ENCODE results near the gene TBC1D23. TPM values are rescaled to one million over a fixed set of nuclear protein-coding genes. Genes with fewer than 3 reads are reported as not detected.
A peak's percentile ranks its signal among the peaks of the same experiment; 100 is the strongest.

The TBC1D23 gene
- total RNA-seq, 1 donor from 2014 or later = 45.9 TPM

GRCh38 chr3:100278910-100279309, 18.1 kb downstream of the TBC1D23 start:
- no peak overlapping the region for H3K9ac ChIP-seq (ENCODE audit: low read depth in 1 of 3, low read length in 3 of 3)
- no peaks in the 10 kb centered on the region for H3K9me3 ChIP-seq (ENCODE audit: control insufficient read depth in 3 of 3, low read length in 3 of 3)
- no peaks in the 10 kb centered on the region for H3K27me3 ChIP-seq (ENCODE audit: control insufficient read depth in 3 of 3, insufficient read depth in 3 of 3, low read length in 3 of 3)
- H3K4me3 ChIP-seq (ENCODE audit: low read length in 3 of 3) = no peak overlapping the region
- H3K36me3 ChIP-seq (ENCODE audit: control insufficient read depth in 3 of 3, insufficient read depth in 3 of 3, low read length in 3 of 3) = peaks cover 0 to 9% (median 6%) of the 10 kb centered on the region in 3 donors
- peaks cover 4 to 12% (median 10%) of the 10 kb centered on the region in 3 donors for H3K4me1 ChIP-seq (ENCODE audit: control insufficient read depth in 3 of 3, insufficient read depth in 3 of 3, low read length in 3 of 3)
- no peak overlapping the region for H3K27ac ChIP-seq (ENCODE audit: low read depth, low read length)

- Histone ChIP-seq H3K27ac (ENCODE audit: low read depth, low read length) (no peak overlapping the region), H3K9ac (ENCODE audit: low read depth in 1 of 3, low read length in 3 of 3) (no peak overlapping the region), H3K4me3 (ENCODE audit: low read length in 3 of 3) (no peak overlapping the region), H3K27me3 (ENCODE audit: control insufficient read depth in 3 of 3, insufficient read depth in 3 of 3, low read length in 3 of 3) (no peaks in the 10 kb centered on the region), H3K4me1 (ENCODE audit: control insufficient read depth in 3 of 3, insufficient read depth in 3 of 3, low read length in 3 of 3) (no peaks in the 10 kb centered on the region), H3K9me3 (ENCODE audit: control insufficient read depth in 3 of 3, low read length in 3 of 3) (no peaks in the 10 kb centered on the region), H3K36me3 (ENCODE audit: control insufficient read depth in 3 of 3, insufficient read depth in 3 of 3, low read length in 3 of 3) (peaks cover 7 to 45% (median 34%) of the 10 kb centered on the region in 3 donors)
Measured at GRCh38 chr3:100288288-100288894, 27.6 kb downstream of the TBC1D23 start.

GRCh38 chr3:100289339-100289738, 28.5 kb downstream of the TBC1D23 start:
- H3K27me3 ChIP-seq (ENCODE audit: control insufficient read depth in 3 of 3, insufficient read depth in 3 of 3, low read length in 3 of 3) = no peaks in the 10 kb centered on the region

GRCh38 chr3:100295089-100295488, 34.3 kb downstream of the TBC1D23 start:
- H3K4me1 ChIP-seq (ENCODE audit: control insufficient read depth in 3 of 3, insufficient read depth in 3 of 3, low read length in 3 of 3) = no peaks in the 10 kb centered on the region
- H3K27me3 ChIP-seq (ENCODE audit: control insufficient read depth in 3 of 3, insufficient read depth in 3 of 3, low read length in 3 of 3) = no peaks in the 10 kb centered on the region
- H3K4me3 ChIP-seq (ENCODE audit: low read length in 3 of 3) = no peak overlapping the region
- H3K27ac ChIP-seq (ENCODE audit: low read depth, low read length) = no peak overlapping the region
- no peak overlapping the region for H3K9ac ChIP-seq (ENCODE audit: low read depth in 1 of 3, low read length in 3 of 3)
- no peaks in the 10 kb centered on the region for H3K9me3 ChIP-seq (ENCODE audit: control insufficient read depth in 3 of 3, low read length in 3 of 3)
- H3K36me3 ChIP-seq (ENCODE audit: control insufficient read depth in 3 of 3, insufficient read depth in 3 of 3, low read length in 3 of 3) = peaks cover 14 to 52% (median 50%) of the 10 kb centered on the region in 3 donors

More at GRCh38 chr3:100289339-100289738, 28.5 kb downstream of the TBC1D23 start:
- H3K4me1 ChIP-seq (ENCODE audit: control insufficient read depth in 3 of 3, insufficient read depth in 3 of 3, low read length in 3 of 3) = no peaks in the 10 kb centered on the region
- H3K9me3 ChIP-seq (ENCODE audit: control insufficient read depth in 3 of 3, low read length in 3 of 3) = no peaks in the 10 kb centered on the region
- no peak overlapping the region for H3K27ac ChIP-seq (ENCODE audit: low read depth, low read length)
- H3K9ac ChIP-seq (ENCODE audit: low read depth in 1 of 3, low read length in 3 of 3) = no peak overlapping the region
- H3K36me3 ChIP-seq (ENCODE audit: control insufficient read depth in 3 of 3, insufficient read depth in 3 of 3, low read length in 3 of 3) = peaks cover 7 to 44% (median 31%) of the 10 kb centered on the region in 3 donors
- no peak overlapping the region for H3K4me3 ChIP-seq (ENCODE audit: low read length in 3 of 3)

GRCh38 chr3:100297784-100298183, 37.0 kb downstream of the TBC1D23 start:
- Histone ChIP-seq H3K27ac (ENCODE audit: low read depth, low read length) (no peak overlapping the region), H3K4me3 (ENCODE audit: low read length in 3 of 3) (no peak overlapping the region), H3K9me3 (ENCODE audit: control insufficient read depth in 3 of 3, low read length in 3 of 3) (no peaks in the 10 kb centered on the region), H3K36me3 (ENCODE audit: control insufficient read depth in 3 of 3, insufficient read depth in 3 of 3, low read length in 3 of 3) (peaks cover 9 to 48% (median 46%) of the 10 kb centered on the region in 3 donors), H3K4me1 (ENCODE audit: control insufficient read depth in 3 of 3, insufficient read depth in 3 of 3, low read length in 3 of 3) (peaks cover 0 to 2% (median 0%) of the 10 kb centered on the region in 3 donors), H3K27me3 (ENCODE audit: control insufficient read depth in 3 of 3, insufficient read depth in 3 of 3, low read length in 3 of 3) (no peaks in the 10 kb centered on the region), H3K9ac (ENCODE audit: low read depth in 1 of 3, low read length in 3 of 3) (no peak overlapping the region)

- H3K4me3 ChIP-seq (ENCODE audit: low read length in 3 of 3) = no peak overlapping the region
- H3K9me3 ChIP-seq (ENCODE audit: control insufficient read depth in 3 of 3, low read length in 3 of 3) = no peaks in the 10 kb centered on the region
- peaks cover 7 to 49% (median 47%) of the 10 kb centered on the region in 3 donors for H3K36me3 ChIP-seq (ENCODE audit: control insufficient read depth in 3 of 3, insufficient read depth in 3 of 3, low read length in 3 of 3)
- peaks cover 0 to 4% (median 0%) of the 10 kb centered on the region in 3 donors for H3K4me1 ChIP-seq (ENCODE audit: control insufficient read depth in 3 of 3, insufficient read depth in 3 of 3, low read length in 3 of 3)
- no peak overlapping the region for H3K27ac ChIP-seq (ENCODE audit: low read depth, low read length)
- no peaks in the 10 kb centered on the region for H3K27me3 ChIP-seq (ENCODE audit: control insufficient read depth in 3 of 3, insufficient read depth in 3 of 3, low read length in 3 of 3)
- H3K9ac ChIP-seq (ENCODE audit: low read depth in 1 of 3, low read length in 3 of 3) = no peak overlapping the region
Measured at GRCh38 chr3:100299016-100299415, 38.2 kb downstream of the TBC1D23 start.

- H3K36me3 ChIP-seq (ENCODE audit: control insufficient read depth in 3 of 3, insufficient read depth in 3 of 3, low read length in 3 of 3) = peaks cover 4 to 42% (median 9%) of the 10 kb centered on the region in 3 donors
- no peak overlapping the region for H3K4me3 ChIP-seq (ENCODE audit: low read length in 3 of 3)
- no peaks in the 10 kb centered on the region for H3K9me3 ChIP-seq (ENCODE audit: control insufficient read depth in 3 of 3, low read length in 3 of 3)
- peaks cover 0 to 8% (median 7%) of the 10 kb centered on the region in 3 donors for H3K4me1 ChIP-seq (ENCODE audit: control insufficient read depth in 3 of 3, insufficient read depth in 3 of 3, low read length in 3 of 3)
- no peak overlapping the region for H3K9ac ChIP-seq (ENCODE audit: low read depth in 1 of 3, low read length in 3 of 3)
- H3K27me3 ChIP-seq (ENCODE audit: control insufficient read depth in 3 of 3, insufficient read depth in 3 of 3, low read length in 3 of 3) = no peaks in the 10 kb centered on the region
- H3K27ac ChIP-seq (ENCODE audit: low read depth, low read length) = no peak overlapping the region
Measured at GRCh38 chr3:100306695-100307094, 45.9 kb downstream of the TBC1D23 start.

- no peak overlapping the region for H3K4me3 ChIP-seq (ENCODE audit: low read length in 3 of 3)
- no peaks in the 10 kb centered on the region for H3K27me3 ChIP-seq (ENCODE audit: control insufficient read depth in 3 of 3, insufficient read depth in 3 of 3, low read length in 3 of 3)
- H3K4me1 ChIP-seq (ENCODE audit: control insufficient read depth in 3 of 3, insufficient read depth in 3 of 3, low read length in 3 of 3) = peaks cover 0 to 8% (median 3%) of the 10 kb centered on the region in 3 donors
- peaks cover 4 to 32% (median 6%) of the 10 kb centered on the region in 3 donors for H3K36me3 ChIP-seq (ENCODE audit: control insufficient read depth in 3 of 3, insufficient read depth in 3 of 3, low read length in 3 of 3)
- H3K9me3 ChIP-seq (ENCODE audit: control insufficient read depth in 3 of 3, low read length in 3 of 3) = no peaks in the 10 kb centered on the region
- H3K9ac ChIP-seq (ENCODE audit: low read depth in 1 of 3, low read length in 3 of 3) = peak overlapping the region in 1 of 3 donors; percentile 28
- no peak overlapping the region for H3K27ac ChIP-seq (ENCODE audit: low read depth, low read length)
Measured at GRCh38 chr3:100310355-100310965, 49.7 kb downstream of the TBC1D23 start.

GRCh38 chr3:100311011-100311410, 50.2 kb downstream of the TBC1D23 start:
- H3K9me3 ChIP-seq (ENCODE audit: control insufficient read depth in 3 of 3, low read length in 3 of 3) = no peaks in the 10 kb centered on the region
- peaks cover 6 to 32% (median 8%) of the 10 kb centered on the region in 3 donors for H3K36me3 ChIP-seq (ENCODE audit: control insufficient read depth in 3 of 3, insufficient read depth in 3 of 3, low read length in 3 of 3)
- H3K4me1 ChIP-seq (ENCODE audit: control insufficient read depth in 3 of 3, insufficient read depth in 3 of 3, low read length in 3 of 3) = peaks cover 0 to 8% (median 3%) of the 10 kb centered on the region in 3 donors
- no peaks in the 10 kb centered on the region for H3K27me3 ChIP-seq (ENCODE audit: control insufficient read depth in 3 of 3, insufficient read depth in 3 of 3, low read length in 3 of 3)
- no peak overlapping the region for H3K9ac ChIP-seq (ENCODE audit: low read depth in 1 of 3, low read length in 3 of 3)
- H3K4me3 ChIP-seq (ENCODE audit: low read length in 3 of 3) = no peak overlapping the region
- H3K27ac ChIP-seq (ENCODE audit: low read depth, low read length) = no peak overlapping the region

- H3K27ac ChIP-seq (ENCODE audit: low read depth, low read length) = no peak overlapping the region
- no peak overlapping the region for H3K9ac ChIP-seq (ENCODE audit: low read depth in 1 of 3, low read length in 3 of 3)
- no peak overlapping the region for H3K4me3 ChIP-seq (ENCODE audit: low read length in 3 of 3)
- peaks cover 2 to 28% (median 24%) of the 10 kb centered on the region in 3 donors for H3K36me3 ChIP-seq (ENCODE audit: control insufficient read depth in 3 of 3, insufficient read depth in 3 of 3, low read length in 3 of 3)
- no peaks in the 10 kb centered on the region for H3K4me1 ChIP-seq (ENCODE audit: control insufficient read depth in 3 of 3, insufficient read depth in 3 of 3, low read length in 3 of 3)
- no peaks in the 10 kb centered on the region for H3K9me3 ChIP-seq (ENCODE audit: control insufficient read depth in 3 of 3, low read length in 3 of 3)
- H3K27me3 ChIP-seq (ENCODE audit: control insufficient read depth in 3 of 3, insufficient read depth in 3 of 3, low read length in 3 of 3) = no peaks in the 10 kb centered on the region
Measured at GRCh38 chr3:100316641-100317069, 55.9 kb downstream of the TBC1D23 start.
